GM19239 (cell line): ENCODE data around the gene RNF186.
"Not testable (repeated sequence)": the region's sequence is repeated elsewhere in the genome, so short reads cannot be mapped to it uniquely, and the experiment has no call there.

Source experiments
- DNase-seq: peaks from one replicate; pipeline ENCODE4 v3.0.0; 2011; ENCODE audit warnings: low spot score; ENCODE audit not compliant: insufficient read length
- FAIRE-seq: peaks from 2 replicates; lab custom pipeline; 2011; peaks lifted over from hg19 to GRCh38; lab: Jason Lieb, UNC

RNF186 gene

DNA sequence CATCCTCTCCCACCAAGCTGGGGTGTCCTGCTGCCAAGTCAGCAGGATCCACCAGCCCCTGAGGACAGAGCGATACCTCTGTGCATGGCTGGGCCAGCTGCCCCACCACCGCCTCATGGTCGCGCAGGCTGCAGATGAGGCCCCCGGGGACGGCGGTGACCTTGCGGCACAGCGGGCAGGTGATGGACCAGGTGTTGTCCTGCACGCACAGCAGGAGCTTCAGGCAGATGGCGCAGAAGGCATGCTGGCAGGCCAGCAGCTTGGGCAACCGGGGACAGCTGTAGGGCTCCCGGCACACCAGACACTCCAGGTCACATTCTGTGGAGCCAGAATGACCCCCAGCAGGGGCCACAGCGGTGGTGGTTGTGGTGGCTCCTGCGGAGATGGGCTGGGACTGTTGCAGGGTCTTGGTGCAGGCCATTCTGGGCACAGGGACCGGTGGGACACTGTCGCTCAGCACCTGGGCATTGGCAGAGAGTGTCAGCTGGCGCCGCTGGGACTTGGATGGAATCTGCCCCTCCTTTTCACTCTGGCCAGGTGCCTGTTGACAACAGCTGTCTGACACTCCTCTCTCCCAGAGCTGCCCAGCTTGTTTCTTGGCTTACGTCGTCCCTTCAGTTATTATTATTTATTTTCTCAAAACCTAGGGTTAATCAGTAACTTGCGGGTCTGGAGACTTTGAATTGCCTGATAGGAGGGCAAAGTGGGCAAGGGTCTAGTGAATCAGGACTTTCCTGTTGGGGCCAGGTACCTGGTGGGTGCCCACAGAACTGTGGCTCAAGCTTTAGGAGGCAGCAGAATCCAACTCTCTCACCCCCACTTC is at the start of gene RNF186:
Gene RNF186 (minus strand): TSS at position 603 of the 823 bp plus-strand sequence. CDS start 182 bp downstream, at position 421.
- FAIRE-seq (no peak), DNase-seq (no peak)

GRCh38 chr1:19864570-19865160 is 49.6 kb upstream of the RNF186 start:
- FAIRE-seq (no peak), DNase-seq (no peak)

GRCh38 chr1:19862944-19863343 is 47.9 kb upstream of the RNF186 start:
- DNase-seq, result no peak
- no peak for FAIRE-seq

- FAIRE-seq, result no peak
- DNase-seq, result no peak
These were observed 46.9 kb upstream of the RNF186 start for GRCh38 chr1:19861842-19862530.

DNA sequence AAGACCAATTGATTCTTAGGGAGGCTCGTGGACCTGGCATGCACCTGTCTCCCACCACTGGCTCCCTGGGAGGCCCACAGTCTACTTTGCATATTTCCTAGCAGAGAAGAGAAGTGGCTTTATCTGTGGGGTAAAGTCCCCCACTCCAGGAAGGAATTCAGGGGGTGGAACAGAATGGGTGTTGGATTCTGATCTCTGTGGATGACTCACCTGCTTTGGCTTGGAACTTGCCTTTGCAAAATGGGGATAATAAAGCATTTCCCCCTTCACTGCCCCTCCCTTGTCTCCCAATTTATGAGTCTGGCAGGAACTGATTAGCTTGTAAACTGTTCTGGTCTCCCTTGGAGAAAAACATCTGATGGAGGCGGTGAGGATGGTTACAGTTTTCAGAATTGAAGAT is 46.0 kb upstream of the RNF186 start:
- FAIRE-seq (no peak), DNase-seq (no peak)

GRCh38 chr1:19860418-19860817 is 45.3 kb upstream of the RNF186 start:
- DNase-seq (no peak), FAIRE-seq (no peak)

DNA sequence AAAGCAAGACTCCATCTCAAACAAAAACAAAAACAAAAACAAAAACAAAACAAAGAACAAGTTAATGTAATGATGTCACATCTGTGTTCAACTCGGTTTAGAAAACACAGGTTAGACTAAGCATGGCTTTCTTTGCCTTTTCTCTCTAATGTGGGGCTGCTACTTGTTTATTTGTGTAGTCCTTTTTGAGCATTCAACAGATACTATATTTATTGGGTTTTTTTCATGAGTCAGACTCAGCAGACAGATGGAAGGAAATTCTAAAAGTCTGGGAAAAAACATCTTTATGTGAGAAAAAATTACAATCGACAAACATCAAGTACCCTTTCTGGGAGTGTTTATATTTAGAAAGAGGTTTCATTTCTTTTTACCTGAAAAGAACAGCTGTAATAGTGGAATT is 44.8 kb upstream of the RNF186 start:
- no peak for DNase-seq
- FAIRE-seq, result no peak

- DNase-seq, result no peak
- no peak for FAIRE-seq
These were observed 43.8 kb upstream of the RNF186 start for GRCh38 chr1:19858893-19859292.

DNA sequence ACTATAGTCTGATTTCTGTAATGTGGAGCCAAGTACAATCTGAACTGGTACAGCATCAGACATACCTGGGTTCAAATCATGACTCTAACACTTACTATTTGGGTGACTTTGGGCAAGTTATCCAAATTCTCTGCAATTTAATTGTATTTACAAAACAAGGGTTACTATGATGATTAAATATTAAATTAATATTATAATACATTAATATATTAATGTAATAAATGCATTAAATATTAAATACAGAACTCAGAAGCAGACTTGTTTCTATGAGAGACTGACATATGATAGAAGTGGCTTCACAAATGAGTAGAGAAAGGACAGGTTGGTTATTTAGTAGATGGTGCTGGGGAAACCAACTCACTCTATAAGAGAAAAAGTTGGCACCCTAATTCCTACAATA is 39.8 kb upstream of the RNF186 start:
- no peak for FAIRE-seq
- no peak for DNase-seq

DNA sequence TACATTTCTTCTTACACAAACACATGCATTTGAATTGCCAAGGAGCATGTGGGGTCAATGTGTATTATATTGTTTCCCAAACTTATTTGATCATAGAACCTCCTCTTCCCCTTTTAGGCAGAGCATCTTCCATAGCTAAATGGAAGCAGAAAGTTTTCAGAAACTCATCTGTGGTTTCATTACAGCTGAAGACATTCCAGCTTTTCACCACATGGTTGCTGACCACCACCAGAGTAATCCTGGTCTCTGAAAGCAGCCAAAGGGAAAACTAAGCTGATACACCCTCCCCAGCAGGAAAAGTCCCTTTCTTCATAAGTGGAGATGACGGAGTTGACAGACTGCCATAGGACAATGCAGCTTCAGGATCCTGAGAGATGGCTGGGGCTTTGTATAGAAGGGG is 37.0 kb upstream of the RNF186 start:
- DNase-seq (no peak), FAIRE-seq (no peak)

GRCh38 chr1:19850214-19850613 is 35.1 kb upstream of the RNF186 start:
- FAIRE-seq (no peak), DNase-seq (no peak)

DNA sequence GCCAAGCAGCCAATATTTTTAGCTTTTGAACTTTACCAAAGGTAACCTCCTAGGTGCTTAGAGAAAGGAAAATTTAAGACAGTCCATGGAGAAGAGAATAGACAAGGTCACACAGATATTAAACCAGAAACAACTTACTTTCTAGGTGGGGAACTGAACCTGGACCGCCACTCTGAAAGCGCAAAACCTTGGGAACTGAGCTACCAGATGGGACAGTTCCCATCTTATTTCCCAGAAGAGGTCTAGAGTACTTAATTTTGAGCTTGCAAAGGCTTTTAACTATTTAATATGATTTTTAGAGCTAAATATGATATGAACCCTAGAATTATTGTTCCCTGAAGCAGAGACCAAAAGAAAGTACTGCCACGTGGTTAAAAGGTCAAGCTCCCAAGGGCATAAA is 34.2 kb upstream of the RNF186 start:
- not testable (repeated sequence) for DNase-seq

GRCh38 chr1:19847334-19847733 is 32.3 kb upstream of the RNF186 start:
- not testable (repeated sequence) for FAIRE-seq, DNase-seq

More for the DNA sequence above, 34.2 kb upstream of the RNF186 start:
- FAIRE-seq, result not testable (repeated sequence)

GRCh38 chr1:19846338-19846737 is 31.3 kb upstream of the RNF186 start:
- FAIRE-seq, result no peak
- no peak for DNase-seq

DNA sequence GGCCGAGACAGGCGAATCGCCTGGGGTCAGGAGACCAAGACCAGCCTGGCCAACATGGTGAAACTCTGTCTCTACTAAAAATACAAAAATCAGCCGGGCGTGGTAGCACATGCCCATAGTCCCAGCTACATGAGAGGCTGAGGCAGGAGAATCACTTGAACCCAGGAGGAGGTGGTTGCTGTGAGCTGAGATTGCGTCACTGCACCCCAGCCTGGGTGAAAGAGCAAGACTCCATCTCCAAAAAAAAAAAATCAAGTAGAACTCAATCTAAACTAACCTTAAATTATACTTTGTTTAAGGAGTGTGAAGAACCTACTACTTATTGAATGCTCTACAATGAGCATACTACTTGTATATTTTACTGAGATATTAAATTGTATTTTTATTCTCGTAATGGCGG is 30.5 kb upstream of the RNF186 start:
- DNase-seq (no peak), FAIRE-seq (no peak)

DNA sequence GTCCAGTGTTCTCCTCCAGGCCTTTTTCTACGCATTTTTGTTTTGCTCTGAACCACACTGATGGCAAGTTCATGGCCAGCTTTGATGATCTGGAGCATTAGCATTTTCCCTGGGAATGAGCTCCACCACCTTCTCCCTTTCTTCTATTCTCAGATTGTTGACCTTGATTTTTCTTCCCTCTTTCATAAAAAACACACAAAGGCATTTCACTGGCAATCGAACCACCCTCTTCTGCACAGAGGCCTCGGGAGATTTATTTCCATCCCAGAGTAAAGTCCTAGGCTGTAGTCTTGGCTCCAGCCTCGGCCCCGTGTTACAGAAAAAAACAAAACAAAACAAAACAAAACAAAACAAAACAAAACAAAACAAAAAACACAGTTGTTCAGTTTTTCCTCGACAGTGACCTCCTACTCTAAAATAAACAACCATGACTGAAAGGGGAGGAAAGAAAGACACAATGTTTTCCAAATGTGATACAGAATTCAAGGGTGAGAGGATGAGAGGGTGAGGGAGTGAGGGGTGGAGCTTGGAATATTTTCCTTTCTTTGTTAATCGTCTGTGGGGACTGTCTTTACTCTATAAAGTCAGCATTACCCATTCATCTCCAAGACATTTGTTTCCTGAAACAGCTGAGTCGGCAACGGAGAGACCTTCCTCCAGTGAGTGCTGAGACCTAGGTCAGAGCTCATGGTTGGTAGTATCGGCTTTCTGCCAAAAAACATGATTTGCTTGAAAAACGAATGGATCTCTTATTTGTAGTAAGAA is 29.8 kb upstream of the RNF186 start:
- no peak for DNase-seq
- no peak for FAIRE-seq

DNA sequence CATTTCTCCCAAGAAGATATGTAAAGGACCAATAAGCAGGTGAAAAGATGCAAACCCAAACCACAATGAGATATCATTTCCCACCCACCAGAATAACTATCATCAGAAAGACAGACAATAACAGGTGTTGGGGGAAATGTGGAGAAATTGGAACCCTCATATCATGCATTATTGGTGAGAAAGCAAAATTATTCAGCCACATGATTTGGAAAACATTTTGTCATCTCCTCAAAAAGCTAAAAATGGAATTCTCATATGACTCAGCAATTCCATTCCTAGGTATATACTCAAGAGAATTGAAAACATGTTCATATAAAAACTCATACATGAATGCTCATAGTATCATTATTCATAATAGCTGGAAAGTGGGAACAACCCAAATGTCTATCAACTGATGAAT is 25.1 kb upstream of the RNF186 start:
- DNase-seq, result no peak
- no peak for FAIRE-seq

DNA sequence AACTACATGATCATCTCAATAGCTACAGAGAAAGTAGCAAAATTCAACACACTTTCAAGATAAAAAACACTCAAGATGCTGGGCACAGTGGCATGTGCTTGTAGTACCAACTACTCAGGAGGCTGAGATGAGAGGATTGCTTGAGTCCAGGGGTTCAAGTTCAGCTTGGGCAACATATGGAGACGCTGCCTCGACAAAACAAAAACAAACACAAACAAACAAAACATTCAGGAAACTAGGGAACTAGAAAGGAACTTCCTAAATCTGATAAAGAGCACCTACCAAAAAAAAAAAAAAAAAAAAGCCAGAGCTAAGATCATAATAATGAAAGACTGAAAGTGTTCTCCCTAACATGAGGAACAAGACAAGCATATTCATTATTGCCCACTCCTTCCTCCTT is 22.8 kb upstream of the RNF186 start:
- no peak for FAIRE-seq
- DNase-seq, result no peak

GRCh38 chr1:19835578-19835977 is 20.5 kb upstream of the RNF186 start:
- no peak for DNase-seq

DNA sequence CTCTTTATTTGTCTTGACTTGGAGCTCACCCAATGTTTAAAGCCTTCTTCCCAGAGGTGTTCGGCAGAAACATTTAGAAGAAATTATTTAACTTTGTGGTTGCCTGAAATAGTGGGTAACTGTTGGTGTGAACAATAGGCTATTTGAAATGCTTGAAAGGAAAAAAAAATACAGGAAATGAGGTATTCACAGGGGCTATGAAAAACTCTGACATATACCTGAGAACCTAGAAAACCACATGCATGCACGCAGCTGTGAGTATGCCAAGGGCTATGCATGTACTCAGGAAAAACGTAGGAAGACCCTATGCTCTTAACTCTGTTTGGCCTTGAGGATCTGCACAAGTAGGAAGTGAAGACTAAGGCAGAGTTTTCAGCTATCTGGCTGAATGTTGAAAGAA is 16.4 kb upstream of the RNF186 start:
- DNase-seq, result no peak
- FAIRE-seq, result no peak

More at GRCh38 chr1:19835578-19835977, 20.5 kb upstream of the RNF186 start:
- FAIRE-seq, result no peak
